ENCODE data around the gene FUT9. TPM values are rescaled to one million over a fixed set of nuclear protein-coding genes. Genes with fewer than 3 reads are reported as not detected.
A peak's percentile ranks its signal among the peaks of the same experiment; 100 is the strongest.

The FUT9 gene
- total RNA-seq, 1 experiment from 2014 or later, result 3.5 TPM

DNA sequence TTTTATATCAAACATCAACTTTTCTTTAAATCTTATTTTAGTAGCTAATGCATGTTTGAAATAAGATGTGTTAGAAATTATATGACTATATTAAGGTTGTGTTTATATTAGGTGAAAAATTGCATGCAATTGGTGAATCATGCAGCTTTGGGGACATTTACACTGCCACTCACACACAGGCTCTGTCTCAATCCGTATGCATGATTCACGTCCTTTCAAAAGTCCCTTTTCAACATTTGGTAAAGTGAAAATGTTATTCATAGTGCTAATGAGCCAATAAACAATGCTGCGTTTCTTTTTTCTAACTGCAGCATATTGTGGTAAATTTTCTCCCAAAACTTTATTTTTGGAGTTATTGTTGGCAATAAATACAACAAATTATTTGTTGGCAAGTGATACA, 198.0 kb downstream of the FUT9 start (continued):
- TF ChIP-seq NFYB (CRISPR knock-in tag; conservative IDR thresholded peaks at IDR 0.05; ENCODE audit: low read depth), result no peak
- TF ChIP-seq FOXK1 (CRISPR knock-in tag; IDR thresholded peaks at IDR 0.05), result no peak

DNA sequence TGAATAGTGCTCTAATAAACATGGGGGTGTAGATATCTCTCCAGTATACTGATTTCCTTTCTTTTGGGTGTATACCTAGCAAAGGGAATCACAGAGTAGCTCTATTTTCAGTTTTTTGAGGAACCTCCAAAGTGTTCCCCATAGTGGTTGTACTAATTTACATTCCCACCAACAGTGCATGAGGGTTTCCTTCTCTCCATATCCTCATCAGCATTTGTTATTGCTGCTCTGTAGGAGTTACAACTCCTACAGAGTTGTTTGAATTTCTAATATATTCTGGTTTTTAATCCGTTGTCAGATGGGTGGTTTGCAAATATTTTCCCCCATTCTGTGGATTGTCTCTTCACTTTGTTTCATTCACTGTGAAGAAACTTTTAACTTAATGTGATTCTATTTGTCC, 207.9 kb downstream of the FUT9 start:
- H3K36me3 Mint-ChIP-seq, result 0 out of 2 replicates have a peak, but pooled peaks cover 3% of the 10 kb centered on the region
- H3K27me3 Mint-ChIP-seq (ENCODE audit: low read depth), result no peaks in the 10 kb centered on the region; the same call in 1 of the 2 replicates
- peak; percentile 60; the same call in 1 of the 2 replicates for ATAC-seq
- H3K4me1 Mint-ChIP-seq, result peaks cover 36% of the 10 kb centered on the region
- H3K27ac Mint-ChIP-seq, result peak overlapping the region; percentile 90
- no peak for DNase-seq (ENCODE audit: low spot score)
- TF ChIP-seq, protein P1, sequence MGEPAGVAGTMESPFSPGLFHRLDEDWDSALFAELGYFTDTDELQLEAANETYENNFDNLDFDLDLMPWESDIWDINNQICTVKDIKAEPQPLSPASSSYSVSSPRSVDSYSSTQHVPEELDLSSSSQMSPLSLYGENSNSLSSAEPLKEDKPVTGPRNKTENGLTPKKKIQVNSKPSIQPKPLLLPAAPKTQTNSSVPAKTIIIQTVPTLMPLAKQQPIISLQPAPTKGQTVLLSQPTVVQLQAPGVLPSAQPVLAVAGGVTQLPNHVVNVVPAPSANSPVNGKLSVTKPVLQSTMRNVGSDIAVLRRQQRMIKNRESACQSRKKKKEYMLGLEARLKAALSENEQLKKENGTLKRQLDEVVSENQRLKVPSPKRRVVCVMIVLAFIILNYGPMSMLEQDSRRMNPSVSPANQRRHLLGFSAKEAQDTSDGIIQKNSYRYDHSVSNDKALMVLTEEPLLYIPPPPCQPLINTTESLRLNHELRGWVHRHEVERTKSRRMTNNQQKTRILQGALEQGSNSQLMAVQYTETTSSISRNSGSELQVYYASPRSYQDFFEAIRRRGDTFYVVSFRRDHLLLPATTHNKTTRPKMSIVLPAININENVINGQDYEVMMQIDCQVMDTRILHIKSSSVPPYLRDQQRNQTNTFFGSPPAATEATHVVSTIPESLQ (CRISPR knock-in tag; IDR thresholded peaks at IDR 0.05), result no peak
- TF ChIP-seq MXD4 (CRISPR knock-in tag; IDR thresholded peaks at IDR 0.05; ENCODE audit: borderline replicate concordance) (no peak), EMX1 (CRISPR knock-in tag; IDR thresholded peaks at IDR 0.05) (no peak), CREB1 (CRISPR knock-in tag; IDR thresholded peaks at IDR 0.05) (no peak), NR1H2 (CRISPR knock-in tag; IDR thresholded peaks at IDR 0.05) (no peak), ZBTB21 (CRISPR knock-in tag; IDR thresholded peaks at IDR 0.05; ENCODE audit: borderline replicate concordance) (no peak), NFATC4 (CRISPR knock-in tag; IDR thresholded peaks at IDR 0.05) (no peak), RORB (CRISPR knock-in tag; IDR thresholded peaks at IDR 0.05) (no peak), RELA (CRISPR knock-in tag; IDR thresholded peaks at IDR 0.05; ENCODE audit: borderline replicate concordance) (no peak), ZNF396 (CRISPR knock-in tag; IDR thresholded peaks at IDR 0.05; ENCODE audit: borderline replicate concordance) (no peak), ZNF423 (CRISPR knock-in tag; IDR thresholded peaks at IDR 0.05) (no peak), OVOL2 (CRISPR knock-in tag; IDR thresholded peaks at IDR 0.05; ENCODE audit: borderline replicate concordance) (no peak)
- TF ChIP-seq, protein P2, sequence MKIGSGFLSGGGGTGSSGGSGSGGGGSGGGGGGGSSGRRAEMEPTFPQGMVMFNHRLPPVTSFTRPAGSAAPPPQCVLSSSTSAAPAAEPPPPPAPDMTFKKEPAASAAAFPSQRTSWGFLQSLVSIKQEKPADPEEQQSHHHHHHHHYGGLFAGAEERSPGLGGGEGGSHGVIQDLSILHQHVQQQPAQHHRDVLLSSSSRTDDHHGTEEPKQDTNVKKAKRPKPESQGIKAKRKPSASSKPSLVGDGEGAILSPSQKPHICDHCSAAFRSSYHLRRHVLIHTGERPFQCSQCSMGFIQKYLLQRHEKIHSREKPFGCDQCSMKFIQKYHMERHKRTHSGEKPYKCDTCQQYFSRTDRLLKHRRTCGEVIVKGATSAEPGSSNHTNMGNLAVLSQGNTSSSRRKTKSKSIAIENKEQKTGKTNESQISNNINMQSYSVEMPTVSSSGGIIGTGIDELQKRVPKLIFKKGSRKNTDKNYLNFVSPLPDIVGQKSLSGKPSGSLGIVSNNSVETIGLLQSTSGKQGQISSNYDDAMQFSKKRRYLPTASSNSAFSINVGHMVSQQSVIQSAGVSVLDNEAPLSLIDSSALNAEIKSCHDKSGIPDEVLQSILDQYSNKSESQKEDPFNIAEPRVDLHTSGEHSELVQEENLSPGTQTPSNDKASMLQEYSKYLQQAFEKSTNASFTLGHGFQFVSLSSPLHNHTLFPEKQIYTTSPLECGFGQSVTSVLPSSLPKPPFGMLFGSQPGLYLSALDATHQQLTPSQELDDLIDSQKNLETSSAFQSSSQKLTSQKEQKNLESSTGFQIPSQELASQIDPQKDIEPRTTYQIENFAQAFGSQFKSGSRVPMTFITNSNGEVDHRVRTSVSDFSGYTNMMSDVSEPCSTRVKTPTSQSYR (CRISPR knock-in tag; IDR thresholded peaks at IDR 0.05), result no peak
- TF ChIP-seq, protein P3, sequence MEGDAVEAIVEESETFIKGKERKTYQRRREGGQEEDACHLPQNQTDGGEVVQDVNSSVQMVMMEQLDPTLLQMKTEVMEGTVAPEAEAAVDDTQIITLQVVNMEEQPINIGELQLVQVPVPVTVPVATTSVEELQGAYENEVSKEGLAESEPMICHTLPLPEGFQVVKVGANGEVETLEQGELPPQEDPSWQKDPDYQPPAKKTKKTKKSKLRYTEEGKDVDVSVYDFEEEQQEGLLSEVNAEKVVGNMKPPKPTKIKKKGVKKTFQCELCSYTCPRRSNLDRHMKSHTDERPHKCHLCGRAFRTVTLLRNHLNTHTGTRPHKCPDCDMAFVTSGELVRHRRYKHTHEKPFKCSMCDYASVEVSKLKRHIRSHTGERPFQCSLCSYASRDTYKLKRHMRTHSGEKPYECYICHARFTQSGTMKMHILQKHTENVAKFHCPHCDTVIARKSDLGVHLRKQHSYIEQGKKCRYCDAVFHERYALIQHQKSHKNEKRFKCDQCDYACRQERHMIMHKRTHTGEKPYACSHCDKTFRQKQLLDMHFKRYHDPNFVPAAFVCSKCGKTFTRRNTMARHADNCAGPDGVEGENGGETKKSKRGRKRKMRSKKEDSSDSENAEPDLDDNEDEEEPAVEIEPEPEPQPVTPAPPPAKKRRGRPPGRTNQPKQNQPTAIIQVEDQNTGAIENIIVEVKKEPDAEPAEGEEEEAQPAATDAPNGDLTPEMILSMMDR (IDR thresholded peaks at IDR 0.05), result no peak
- TF ChIP-seq, protein P4, sequence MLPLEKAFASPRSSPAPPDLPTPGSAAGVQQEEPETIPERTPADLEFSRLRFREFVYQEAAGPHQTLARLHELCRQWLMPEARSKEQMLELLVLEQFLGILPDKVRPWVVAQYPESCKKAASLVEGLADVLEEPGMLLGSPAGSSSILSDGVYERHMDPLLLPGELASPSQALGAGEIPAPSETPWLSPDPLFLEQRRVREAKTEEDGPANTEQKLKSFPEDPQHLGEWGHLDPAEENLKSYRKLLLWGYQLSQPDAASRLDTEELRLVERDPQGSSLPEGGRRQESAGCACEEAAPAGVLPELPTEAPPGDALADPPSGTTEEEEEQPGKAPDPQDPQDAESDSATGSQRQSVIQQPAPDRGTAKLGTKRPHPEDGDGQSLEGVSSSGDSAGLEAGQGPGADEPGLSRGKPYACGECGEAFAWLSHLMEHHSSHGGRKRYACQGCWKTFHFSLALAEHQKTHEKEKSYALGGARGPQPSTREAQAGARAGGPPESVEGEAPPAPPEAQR (CRISPR knock-in tag; IDR thresholded peaks at IDR 0.05), result no peak
- TF ChIP-seq, protein P5, sequence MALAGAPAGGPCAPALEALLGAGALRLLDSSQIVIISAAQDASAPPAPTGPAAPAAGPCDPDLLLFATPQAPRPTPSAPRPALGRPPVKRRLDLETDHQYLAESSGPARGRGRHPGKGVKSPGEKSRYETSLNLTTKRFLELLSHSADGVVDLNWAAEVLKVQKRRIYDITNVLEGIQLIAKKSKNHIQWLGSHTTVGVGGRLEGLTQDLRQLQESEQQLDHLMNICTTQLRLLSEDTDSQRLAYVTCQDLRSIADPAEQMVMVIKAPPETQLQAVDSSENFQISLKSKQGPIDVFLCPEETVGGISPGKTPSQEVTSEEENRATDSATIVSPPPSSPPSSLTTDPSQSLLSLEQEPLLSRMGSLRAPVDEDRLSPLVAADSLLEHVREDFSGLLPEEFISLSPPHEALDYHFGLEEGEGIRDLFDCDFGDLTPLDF (CRISPR knock-in tag; IDR thresholded peaks at IDR 0.05), result no peak
- TF ChIP-seq, protein P6, sequence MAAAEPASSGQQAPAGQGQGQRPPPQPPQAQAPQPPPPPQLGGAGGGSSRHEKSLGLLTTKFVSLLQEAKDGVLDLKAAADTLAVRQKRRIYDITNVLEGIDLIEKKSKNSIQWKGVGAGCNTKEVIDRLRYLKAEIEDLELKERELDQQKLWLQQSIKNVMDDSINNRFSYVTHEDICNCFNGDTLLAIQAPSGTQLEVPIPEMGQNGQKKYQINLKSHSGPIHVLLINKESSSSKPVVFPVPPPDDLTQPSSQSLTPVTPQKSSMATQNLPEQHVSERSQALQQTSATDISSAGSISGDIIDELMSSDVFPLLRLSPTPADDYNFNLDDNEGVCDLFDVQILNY (CRISPR knock-in tag; IDR thresholded peaks at IDR 0.05), result no peak
- TF ChIP-seq, protein P7, sequence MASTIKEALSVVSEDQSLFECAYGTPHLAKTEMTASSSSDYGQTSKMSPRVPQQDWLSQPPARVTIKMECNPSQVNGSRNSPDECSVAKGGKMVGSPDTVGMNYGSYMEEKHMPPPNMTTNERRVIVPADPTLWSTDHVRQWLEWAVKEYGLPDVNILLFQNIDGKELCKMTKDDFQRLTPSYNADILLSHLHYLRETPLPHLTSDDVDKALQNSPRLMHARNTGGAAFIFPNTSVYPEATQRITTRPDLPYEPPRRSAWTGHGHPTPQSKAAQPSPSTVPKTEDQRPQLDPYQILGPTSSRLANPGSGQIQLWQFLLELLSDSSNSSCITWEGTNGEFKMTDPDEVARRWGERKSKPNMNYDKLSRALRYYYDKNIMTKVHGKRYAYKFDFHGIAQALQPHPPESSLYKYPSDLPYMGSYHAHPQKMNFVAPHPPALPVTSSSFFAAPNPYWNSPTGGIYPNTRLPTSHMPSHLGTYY (CRISPR knock-in tag; IDR thresholded peaks at IDR 0.05), result no peak
- TF ChIP-seq, protein P8, sequence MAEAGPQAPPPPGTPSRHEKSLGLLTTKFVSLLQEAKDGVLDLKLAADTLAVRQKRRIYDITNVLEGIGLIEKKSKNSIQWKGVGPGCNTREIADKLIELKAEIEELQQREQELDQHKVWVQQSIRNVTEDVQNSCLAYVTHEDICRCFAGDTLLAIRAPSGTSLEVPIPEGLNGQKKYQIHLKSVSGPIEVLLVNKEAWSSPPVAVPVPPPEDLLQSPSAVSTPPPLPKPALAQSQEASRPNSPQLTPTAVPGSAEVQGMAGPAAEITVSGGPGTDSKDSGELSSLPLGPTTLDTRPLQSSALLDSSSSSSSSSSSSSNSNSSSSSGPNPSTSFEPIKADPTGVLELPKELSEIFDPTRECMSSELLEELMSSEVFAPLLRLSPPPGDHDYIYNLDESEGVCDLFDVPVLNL (CRISPR knock-in tag; IDR thresholded peaks at IDR 0.05; ENCODE audit: borderline replicate concordance, low read depth), result no peak
- TF ChIP-seq, protein P9, sequence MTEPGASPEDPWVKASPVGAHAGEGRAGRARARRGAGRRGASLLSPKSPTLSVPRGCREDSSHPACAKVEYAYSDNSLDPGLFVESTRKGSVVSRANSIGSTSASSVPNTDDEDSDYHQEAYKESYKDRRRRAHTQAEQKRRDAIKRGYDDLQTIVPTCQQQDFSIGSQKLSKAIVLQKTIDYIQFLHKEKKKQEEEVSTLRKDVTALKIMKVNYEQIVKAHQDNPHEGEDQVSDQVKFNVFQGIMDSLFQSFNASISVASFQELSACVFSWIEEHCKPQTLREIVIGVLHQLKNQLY (CRISPR knock-in tag; IDR thresholded peaks at IDR 0.05), result no peak
- H3K9me3 Mint-ChIP-seq, result peaks cover 7% of the 10 kb centered on the region; the same call in 1 of the 2 replicates
- CTCF ChIA-PET, result interaction anchor here (0.6 kb wide), 1 partner anchor 11 kb away, joined by 3 read pairs; no protein-coding TSS in a partner anchor
- peak overlapping the region; percentile 28; the same call in 1 of the 2 replicates for H3K4me3 Mint-ChIP-seq
- POLR2A ChIA-PET, result no interaction called here
